GM19324 (cell line): Measurements from ENCODE around the gene PRKAR2A.
"Not testable (repeated sequence)": the region's sequence is repeated elsewhere in the genome, so short reads cannot be mapped to it uniquely, and the experiment has no call there.

Experiments used
- ATAC-seq: cut with Tn5 transposase; IDR thresholded peaks from one replicate; pipeline ENCODE4 v1.9.1; 2021; ENCODE audit warnings: mild to moderate bottlenecking, moderate library complexity; ENCODE audit not compliant: unreplicated experiment, low FRiP score

PRKAR2A gene

DNA sequence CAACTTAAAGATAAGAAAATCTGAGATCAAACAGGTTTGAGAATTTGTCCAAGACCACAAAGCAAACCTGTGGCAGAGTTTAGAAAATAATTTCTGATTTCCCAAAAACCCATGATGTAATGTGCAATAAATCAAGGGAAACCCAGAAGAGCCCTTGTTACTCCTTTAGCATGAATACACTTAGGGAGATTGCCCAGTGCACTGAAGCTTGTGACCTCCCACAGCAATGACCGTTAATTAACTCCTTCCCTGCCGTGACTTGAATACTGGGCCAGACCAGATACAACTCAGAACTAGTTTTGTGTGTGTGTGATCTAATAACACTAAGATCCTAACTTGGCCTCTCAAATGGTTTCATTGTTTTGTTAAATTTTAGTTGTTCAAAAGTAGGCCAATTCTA, 2.5 kb downstream of the PRKAR2A start:
- no peak for ATAC-seq

DNA sequence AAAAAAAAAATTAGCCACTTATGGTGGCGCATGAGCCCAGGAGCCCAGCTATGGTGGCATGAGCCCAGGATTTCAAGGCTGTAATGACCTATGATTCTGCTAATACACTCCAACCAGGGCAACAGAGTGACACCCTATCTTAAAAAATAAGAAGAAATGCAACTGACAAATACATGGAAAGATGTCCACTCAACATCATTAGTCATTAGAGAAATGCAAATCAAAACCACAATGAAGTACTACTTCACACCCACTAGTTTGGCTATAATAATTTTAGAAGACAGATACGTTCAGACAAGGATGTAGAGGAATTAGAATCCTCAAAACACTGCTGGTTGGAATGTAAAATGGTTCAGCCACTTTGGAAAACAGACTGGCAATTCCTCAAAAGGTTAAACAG, 10.5 kb downstream of the PRKAR2A start:
- ATAC-seq = no peak

DNA sequence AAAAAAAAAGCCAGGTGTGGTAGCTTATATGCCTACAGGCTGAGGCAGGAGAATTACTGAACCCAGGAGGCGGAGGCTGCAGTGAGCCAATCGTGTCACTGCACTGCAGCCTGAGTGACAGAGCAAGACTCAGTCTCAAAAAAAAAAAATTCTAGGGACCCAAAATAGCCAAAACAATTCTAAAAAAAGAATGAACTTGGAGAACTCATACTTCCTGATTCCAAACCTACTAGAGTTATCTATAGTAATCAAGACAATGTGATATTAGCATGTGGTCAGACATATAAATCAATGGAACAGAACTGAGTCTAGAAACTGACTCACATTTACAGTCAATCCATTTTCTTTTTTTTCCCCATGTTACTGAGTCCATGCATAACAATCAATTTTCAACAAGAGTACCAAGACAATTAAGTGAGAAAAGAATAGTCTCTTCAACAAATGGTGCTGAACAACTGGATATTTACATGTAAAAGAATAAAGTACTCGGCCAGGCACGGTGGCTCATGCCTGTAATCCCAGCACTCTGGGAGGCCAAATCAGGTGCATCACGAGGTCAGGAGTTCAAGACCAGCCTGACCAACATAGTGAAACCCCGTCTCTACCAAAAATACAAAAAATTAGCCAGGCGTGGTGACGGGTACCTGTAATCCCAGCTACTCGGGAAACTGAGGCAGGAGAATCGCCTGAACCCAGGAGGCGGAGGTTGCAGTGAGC, 11.9 kb downstream of the PRKAR2A start:
- ATAC-seq = no peak

DNA sequence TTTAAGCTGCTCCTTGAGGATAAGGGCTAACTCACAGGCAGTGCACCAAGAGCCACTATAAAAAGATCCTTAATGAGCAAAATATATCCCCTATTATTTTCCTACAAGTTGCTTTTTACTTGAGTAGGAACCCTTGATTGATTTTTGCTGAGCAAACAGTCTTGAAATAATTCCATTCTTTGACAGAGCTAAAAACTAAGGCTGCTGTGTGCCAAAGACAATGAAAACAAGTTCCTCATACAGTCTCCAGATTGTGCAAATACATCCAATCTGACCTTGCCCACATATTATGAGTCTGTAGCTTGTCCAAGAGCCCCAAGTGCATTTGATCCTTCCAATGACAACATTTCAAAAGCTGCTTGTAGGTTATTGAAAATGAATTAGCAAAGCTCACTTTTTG, 15.0 kb downstream of the PRKAR2A start:
- ATAC-seq = no peak

DNA sequence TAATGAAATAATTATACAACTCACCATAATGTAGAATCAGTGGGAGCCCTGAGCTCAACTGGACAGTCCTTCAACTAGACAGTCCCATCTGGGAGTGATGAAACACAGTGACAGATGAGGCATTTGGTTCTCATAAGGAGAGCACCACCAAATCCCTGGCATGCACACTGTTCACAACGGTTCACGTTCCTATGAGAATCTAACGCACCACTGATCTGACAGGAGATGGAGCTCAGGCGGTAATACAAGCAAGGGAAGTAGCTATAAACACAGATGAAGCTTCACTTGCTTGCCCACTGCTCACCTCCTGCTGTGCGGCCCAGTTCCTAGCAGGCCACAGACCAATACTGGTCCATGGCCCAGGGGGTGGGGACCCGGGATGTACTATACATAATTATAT, 17.0 kb downstream of the PRKAR2A start:
- ATAC-seq = no peak

DNA sequence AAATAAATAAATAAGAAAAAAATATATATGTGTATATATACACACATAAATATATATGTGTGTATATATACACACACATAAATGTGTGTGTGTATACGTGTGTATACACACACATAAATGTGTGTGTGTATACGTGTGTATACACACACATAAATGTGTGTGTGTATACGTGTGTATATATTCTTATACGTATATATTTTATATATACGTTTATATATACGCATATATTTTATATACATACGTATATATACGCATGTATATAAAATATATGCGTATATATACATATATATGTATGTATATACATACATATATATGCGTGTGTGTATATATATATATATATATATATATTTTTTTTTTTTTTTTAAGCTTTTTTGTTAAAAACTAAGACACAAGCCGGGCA, 18.1 kb downstream of the PRKAR2A start:
- ATAC-seq = not testable (repeated sequence)

DNA sequence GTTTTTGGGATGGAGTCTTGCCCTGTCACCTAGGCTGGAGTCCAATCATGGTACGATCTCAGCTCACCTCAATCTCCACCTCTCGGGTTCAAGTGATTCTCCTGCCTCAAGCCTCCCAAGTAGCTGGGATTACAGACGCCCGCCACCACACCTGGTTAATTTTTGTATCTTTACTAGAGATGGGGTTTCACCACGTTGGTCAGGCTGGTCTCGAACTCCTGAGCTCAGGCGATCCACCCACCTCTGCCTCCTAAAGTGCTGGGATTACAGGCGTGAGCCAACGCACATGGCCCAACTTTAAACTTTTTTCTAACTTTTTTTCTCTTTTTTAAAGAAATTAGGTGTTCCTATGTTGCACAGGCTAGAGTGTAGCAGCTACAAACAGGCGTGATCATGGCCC, 19.8 kb downstream of the PRKAR2A start:
- ATAC-seq = not testable (repeated sequence)

DNA sequence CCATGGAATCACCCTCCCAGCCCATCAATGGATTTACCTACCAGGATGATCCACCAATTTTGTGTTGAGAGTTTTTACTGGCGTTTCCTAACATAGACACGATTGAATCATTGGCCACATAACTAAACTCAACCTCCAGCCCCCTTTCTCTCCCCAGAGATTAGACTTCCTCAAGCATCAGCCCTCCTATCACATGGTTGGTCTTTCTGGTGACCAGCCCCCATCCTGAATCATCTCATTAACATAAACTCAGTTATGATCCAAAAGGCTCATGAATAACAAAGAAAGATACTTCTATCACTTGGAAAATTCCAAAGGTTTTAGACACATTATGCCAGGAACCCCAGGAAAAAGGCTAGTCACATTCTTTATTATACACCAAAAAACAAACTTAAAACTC, 21.2 kb downstream of the PRKAR2A start:
- no peak for ATAC-seq

DNA sequence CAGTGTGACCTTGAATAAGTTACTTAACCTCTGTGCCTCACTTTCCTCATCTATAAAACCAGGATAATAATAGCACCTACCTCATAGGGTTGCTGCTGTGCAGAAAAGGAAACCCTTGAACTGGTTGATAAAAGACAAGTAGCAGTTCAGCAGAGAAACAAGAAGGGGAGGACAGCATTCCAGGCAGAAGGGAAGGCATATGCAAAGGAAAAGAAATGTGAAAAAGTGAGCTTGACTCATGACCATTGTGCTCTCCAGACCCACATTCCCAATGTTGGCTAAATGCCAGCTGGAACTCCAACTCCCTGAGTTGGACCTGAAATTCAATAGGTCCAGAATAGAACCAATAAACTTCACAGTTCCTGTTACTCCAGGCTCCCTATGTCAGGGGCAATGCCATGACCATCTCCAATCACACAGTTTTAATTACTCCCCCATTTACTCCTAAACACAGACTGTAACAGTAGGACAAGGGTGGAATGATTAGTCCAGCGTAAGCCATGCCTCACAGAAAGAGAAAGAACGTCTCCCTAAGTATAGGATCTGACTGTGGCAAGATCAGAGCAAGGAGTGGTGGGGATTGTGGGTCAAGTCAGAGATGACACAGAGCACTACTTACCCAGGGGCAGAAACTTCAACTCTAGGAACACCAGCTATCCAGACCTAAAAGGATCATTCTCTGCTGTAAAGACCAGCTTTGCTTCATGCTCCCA, 26.9 kb downstream of the PRKAR2A start:
- no peak for ATAC-seq

DNA sequence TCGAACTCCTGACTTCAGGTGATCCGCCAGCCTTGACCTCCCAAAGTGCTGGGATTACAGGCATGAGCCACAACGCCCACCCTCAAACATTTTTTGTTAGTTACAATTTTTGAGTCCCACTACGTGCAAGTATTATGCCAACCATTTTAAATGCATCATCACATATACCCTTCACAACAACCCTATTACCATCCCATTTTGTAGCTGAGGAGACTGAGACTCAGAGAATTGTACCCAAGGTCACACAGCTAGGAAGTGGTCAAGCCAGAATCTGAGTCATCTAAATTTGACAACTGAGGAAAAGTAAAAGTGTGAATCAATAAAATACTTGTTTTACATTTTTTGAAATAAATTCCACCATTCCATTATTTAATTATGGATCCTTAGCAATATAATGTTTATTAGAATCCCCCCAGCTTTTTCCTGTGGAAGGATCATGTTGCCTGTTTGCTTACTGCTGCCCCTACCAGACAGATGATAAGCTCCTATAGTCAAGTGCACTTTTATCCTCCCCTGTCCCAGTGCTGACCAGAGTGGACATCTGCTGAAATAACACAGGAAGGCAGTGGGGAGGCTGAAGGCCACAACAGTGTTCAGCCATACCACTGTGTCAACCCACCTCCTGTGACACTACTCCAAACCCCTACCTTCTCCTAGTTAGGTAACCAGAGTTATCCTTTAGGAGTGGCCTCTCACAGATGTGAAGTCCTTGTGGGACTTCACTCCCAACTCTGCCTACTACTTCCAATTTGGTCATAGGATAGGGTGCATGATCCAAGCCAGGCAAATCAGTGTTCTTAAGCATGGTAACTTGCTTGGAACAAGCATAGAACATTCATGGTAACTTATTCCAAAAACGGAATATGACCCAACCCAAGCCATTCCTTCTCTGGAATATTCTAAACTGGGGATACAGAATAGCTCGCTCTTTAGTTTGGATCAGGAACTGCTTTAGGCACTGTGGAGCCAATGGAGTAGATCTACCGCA, 28.1 kb downstream of the PRKAR2A start:
- ATAC-seq = no peak

DNA sequence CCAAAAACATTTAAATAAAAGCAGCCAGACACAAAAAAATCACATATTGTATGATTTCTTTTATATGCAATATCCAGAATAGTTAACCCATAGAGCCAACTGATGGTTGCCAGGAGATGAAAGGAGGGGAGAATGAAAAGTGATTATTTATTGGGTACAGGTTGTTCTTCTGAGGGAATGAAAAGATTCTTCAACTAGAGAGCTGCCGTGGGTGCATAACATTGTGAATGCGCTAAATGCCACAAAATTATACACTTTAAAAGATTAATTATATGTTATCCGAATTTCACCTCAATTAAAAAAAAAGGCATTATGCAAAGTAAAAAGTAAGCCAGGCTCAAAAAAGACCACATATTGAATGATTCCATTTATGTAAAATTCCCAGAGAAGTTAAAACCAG, 36.1 kb downstream of the PRKAR2A start:
- ATAC-seq = no peak

DNA sequence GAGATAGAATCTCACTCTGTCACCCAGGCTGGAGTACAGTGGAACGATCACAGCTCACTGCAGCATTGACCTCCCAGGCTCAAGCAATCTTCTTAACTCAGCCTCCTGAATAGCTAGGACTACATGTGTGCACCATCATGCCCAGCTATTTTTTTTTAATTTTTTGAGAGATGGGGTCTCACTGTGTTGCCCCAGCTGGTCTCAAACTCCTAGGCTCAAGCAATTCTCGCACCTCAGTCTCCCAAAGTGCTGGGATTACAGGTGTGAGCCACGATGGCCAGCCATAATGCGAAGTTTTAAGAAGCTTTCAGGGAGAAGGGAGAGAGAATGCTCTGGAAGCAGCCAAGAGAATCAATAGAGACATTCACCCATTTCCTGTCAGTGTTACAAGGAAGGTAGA, 42.7 kb downstream of the PRKAR2A start:
- no peak for ATAC-seq

DNA sequence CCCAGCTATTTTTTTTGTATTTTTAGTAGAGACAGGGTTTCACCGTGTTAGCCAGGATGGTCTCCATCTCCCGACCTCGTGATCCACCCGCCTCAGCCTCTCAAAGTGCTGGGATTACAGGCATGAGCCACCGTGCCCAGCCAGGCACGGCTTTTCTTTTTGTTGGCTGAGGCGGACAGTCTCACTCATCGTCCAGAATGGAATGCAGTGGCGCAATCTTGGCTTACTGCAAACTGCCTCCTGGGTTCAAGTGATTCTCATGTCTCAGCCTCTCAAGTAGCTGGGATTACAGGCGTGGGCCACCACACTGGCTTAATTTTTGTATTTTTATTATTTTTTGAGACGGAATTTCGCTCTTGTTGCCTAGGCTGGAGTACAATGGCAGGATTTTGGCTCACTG, 46.8 kb downstream of the PRKAR2A start:
- not testable (repeated sequence) for ATAC-seq

DNA sequence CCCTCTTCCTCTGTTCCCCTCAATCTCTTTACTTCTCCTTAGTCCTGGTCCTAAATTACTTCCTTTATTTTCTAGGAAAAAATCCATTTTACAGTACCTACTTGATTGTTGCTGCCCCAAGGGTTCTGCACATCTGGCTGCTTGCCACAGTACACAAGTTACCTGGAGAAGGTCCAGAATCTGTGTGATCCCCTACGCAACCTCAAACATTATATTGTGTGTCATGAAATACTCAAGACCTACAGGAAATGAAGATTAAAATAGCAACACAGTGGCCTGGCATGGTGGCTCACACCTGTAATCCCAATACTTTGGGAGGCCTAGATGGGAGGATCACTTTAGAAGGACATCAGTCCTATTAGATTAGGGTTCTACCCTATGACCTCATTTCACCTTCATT, 48.7 kb downstream of the PRKAR2A start:
- ATAC-seq = no peak

DNA sequence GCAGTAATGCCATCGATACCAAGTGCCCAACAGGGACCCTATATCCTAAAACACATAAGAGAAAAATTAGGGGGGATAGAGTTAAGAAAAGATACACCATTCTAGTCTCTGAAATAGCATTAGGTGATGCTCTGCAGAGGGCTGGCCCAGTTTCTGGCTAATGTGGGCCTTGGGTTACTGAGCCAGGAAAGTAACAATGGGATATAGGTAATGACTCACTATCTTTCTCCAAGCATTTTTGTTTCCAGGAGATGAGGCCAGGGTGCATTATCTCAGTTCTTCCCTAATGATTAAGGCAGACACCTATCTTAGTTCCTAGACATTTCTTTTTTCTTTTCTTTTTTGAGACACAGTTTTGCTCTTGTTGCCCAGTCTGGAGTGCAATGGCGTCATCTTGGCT, 50.0 kb downstream of the PRKAR2A start:
- ATAC-seq = no peak

DNA sequence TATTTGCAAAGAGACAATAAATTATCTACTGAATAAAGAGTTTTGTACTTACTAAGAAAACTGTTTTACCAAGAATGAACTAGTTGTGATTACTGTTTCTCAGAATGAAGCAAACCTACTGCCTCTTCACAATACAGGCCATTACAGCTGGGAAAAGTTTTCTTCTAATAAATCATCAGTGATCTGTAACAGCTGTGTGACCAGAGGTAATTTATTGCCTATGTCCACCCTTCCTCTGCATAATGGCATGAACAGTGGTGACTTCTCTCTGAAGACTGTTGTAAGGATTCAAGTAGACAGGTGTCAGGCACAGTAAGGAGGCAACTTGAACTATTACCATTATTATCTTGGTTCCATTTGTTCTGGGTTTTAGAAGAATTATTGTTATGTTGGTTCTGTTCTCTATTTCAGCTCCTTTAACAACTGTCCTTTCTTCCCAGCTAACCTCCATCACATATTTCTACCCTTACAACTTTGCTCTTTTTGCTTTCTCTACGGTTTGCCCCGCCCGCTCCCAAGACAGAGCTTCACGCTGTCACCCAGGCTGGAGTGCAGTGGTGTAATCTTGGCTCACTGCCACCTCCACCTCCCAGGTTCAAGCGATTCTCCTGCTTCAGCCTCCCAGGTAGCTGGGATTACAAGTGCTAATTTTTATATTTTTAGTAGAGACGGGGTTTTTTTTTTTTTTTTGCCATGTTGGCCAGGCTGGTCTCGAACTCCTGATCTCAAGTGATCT, 51.5 kb downstream of the PRKAR2A start:
- ATAC-seq = no peak

DNA sequence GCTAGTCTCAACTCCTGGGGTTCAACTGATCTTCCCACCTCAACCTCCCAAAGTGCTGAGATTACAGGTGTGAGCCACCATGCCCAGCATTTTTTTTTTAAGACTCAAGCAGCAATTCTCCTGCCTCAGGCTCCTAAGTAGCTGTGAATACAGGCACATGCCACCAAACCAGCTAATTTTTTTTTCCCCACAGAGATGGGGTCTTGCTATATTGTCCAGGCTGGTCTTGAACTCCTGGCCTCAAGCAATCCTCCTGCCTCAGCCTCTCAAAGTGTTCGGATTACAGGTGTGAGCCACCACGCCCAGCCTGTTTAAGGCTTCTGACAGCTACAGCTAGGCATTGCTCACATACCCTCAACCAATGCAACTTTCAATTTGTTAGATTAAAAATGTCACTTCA, 54.2 kb downstream of the PRKAR2A start:
- not testable (repeated sequence) for ATAC-seq

DNA sequence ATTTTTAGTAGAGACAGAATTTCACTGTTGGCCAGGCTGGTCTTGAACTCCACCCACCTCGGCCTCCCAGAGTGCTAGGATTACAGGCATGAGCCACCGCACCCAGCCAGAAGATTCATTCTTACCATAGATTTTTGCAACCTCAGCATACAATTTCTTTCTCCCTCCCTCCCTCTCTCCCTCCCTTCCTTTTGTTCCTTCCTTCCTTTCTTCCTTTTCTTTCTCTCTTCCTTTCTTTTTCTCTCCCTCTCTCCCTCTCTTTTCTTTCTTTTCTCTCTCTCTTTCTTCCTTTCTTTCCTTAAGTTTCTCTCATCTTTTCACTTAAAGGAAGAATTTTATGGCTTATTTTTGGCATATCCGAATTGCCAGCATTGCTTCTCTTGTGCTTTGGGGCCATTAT, 58.0 kb downstream of the PRKAR2A start:
- no peak for ATAC-seq

DNA sequence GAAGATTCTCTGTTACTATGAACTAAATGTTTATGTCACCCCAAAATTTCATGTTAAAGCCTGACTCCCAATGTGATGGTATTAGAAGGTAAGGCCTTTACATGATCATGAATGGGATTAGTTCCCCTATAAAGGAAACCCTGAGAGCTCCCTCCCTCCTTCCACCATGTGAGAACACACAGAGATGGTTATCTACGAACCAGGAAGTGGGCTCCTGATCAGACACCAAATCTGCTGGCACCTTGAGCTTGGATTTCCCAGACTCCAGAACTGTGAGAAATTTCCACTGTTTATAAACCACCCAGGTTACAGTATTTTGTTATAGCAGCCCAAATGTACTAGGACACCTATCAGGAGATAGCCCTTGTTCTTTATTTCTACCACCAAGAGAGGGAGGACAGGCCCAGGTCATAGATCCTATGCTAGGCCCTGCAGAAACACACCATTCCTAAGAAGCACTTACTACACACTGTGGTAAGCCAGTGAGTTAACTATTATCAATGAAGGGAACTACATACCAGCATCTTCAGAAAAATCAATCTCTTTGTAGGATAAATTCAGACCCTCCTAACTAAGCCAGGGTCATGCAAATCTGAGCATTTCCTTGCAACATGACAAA, 59.0 kb downstream of the PRKAR2A start:
- no peak for ATAC-seq
